ENCODE measurements around the gene CFAP99.

DNA sequence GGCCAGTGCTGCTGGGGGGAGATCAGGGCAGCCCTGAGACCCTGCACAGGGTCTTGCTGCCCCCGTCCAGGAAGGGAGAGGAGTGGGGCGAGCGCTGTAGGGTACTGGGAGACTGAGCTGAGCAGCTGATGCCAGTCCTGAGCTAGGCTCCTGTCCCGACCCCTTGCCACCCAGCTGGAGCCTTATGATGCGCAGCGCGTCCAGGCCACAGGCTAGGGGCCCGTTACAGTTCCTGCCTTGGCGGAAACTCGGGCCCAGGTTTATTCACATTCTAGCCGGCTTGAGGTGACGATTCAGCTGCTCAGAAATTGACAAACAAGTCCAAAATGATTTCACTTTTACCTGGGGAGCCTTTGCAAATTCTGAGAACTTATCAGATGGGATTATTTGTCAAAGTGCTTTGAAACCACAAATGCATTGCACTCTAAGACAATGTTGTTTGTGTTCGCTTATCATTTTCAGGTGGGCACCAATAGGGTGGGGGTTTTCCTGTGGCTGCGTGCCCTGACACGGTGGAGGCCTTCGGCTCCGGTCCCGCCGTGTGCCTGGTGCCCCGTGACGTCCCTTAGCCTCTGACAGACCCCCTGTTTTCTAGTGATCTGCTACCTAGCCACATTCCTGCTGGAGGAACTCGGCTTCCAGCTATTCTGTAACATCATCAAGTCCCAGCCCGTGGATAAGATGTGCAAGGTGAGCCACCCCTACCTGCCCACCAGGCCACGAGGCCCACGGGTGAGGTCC is 18.9 kb downstream of the CFAP99 start:
- TF ChIP-seq, protein P1, sequence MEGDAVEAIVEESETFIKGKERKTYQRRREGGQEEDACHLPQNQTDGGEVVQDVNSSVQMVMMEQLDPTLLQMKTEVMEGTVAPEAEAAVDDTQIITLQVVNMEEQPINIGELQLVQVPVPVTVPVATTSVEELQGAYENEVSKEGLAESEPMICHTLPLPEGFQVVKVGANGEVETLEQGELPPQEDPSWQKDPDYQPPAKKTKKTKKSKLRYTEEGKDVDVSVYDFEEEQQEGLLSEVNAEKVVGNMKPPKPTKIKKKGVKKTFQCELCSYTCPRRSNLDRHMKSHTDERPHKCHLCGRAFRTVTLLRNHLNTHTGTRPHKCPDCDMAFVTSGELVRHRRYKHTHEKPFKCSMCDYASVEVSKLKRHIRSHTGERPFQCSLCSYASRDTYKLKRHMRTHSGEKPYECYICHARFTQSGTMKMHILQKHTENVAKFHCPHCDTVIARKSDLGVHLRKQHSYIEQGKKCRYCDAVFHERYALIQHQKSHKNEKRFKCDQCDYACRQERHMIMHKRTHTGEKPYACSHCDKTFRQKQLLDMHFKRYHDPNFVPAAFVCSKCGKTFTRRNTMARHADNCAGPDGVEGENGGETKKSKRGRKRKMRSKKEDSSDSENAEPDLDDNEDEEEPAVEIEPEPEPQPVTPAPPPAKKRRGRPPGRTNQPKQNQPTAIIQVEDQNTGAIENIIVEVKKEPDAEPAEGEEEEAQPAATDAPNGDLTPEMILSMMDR (IDR thresholded peaks at IDR 0.05 in 4 of 5, conservative IDR thresholded peaks at IDR 0.05 in 1 of 5): no peak
- TF ChIP-seq POLR2A (IDR thresholded peaks at IDR 0.05): no peak
